Activated CD8-positive, alpha-beta T cell treated with anti-CD3 and anti-CD28 coated beads, Interleukin-2, amount 10 ng/mL, durations not matched to agents 7 days and 5 days (primary cell): ENCODE data around the gene SPON2. TPM values are rescaled to one million over a fixed set of nuclear protein-coding genes. Genes with fewer than 3 reads are reported as not detected.

Source experiments
- ATAC-seq: fragments of 150-1000 bp; cut with Tn5 transposase; one replicate; pipeline ENCODE4 v1.10.0; 2021; ENCODE audit warnings: moderate library complexity
- CTCF ChIA-PET: fragments of 350-600 bp; sonication (Branson Sonifier 250); formaldehyde crosslinking; loops from one replicate; lab custom pipeline; 2021; ENCODE audit warnings: antibody characterized with exemption; lab: Charles Lee
- POLR2A ChIA-PET: fragments of 350-600 bp; sonication (Branson Sonifier 250); formaldehyde crosslinking; loops from one replicate; lab custom pipeline; 2021; ENCODE audit warnings: antibody characterized with exemption; lab: Charles Lee
- DNase-seq: peaks from one replicate; pipeline ENCODE4 v3.0.0-alpha.2; 2020
- H3K27ac Mint-ChIP-seq: one replicate; pipeline ENCODE4 v1.8.0; 2021; ENCODE audit warnings: mild to moderate bottlenecking, mixed read lengths
- H3K27me3 Mint-ChIP-seq: one replicate; pipeline ENCODE4 v1.8.0; 2021; ENCODE audit warnings: low read depth, mixed read lengths
- H3K36me3 Mint-ChIP-seq: one replicate; pipeline ENCODE4 v1.8.0; 2021; ENCODE audit warnings: low read depth, mixed read lengths
- H3K4me1 Mint-ChIP-seq: one replicate; pipeline ENCODE4 v1.8.0; 2021; ENCODE audit warnings: low read depth, mixed read lengths
- H3K4me3 Mint-ChIP-seq: one replicate; pipeline ENCODE4 v1.8.0; 2021; ENCODE audit warnings: mild to moderate bottlenecking, mixed read lengths
- H3K9me3 Mint-ChIP-seq: one replicate; pipeline ENCODE4 v1.8.0; 2022; ENCODE audit warnings: mixed read lengths; ENCODE audit not compliant: insufficient read depth
- total RNA-seq, 2 experiments: library from RNA; stranded (reverse); gene quantifications; one replicate each; pipeline ENCODE4 v1.2.3, GENCODE V29; 2021

SPON2 gene
- total RNA-seq, 2 experiments from 2014 or later: 14.7 to 14.9 TPM

GRCh38 chr4:1208266-1208961 is 36.0 kb upstream of the SPON2 start:
- no peaks in the 10 kb centered on the region for H3K9me3 Mint-ChIP-seq
- DNase-seq (no peak), ATAC-seq (peak; percentile 9)
- peak overlapping the region; percentile 71 for H3K27ac Mint-ChIP-seq
- H3K27me3 Mint-ChIP-seq: no peaks in the 10 kb centered on the region
- ChIA-PET CTCF (interaction anchor here (1.0 to 1.6 kb wide), 2 partner anchors 9 to 77 kb away, joined by 4 to 5 read pairs; no protein-coding TSS in a partner anchor), POLR2A (interaction anchor here (1.0 kb wide), 1 partner anchor 11 kb away, joined by 3 read pairs; no protein-coding TSS in a partner anchor)
- H3K4me1 Mint-ChIP-seq: peaks cover 19% of the 10 kb centered on the region
- peak overlapping the region; percentile 15 for H3K4me3 Mint-ChIP-seq
- H3K36me3 Mint-ChIP-seq: peaks cover 16% of the 10 kb centered on the region

DNA sequence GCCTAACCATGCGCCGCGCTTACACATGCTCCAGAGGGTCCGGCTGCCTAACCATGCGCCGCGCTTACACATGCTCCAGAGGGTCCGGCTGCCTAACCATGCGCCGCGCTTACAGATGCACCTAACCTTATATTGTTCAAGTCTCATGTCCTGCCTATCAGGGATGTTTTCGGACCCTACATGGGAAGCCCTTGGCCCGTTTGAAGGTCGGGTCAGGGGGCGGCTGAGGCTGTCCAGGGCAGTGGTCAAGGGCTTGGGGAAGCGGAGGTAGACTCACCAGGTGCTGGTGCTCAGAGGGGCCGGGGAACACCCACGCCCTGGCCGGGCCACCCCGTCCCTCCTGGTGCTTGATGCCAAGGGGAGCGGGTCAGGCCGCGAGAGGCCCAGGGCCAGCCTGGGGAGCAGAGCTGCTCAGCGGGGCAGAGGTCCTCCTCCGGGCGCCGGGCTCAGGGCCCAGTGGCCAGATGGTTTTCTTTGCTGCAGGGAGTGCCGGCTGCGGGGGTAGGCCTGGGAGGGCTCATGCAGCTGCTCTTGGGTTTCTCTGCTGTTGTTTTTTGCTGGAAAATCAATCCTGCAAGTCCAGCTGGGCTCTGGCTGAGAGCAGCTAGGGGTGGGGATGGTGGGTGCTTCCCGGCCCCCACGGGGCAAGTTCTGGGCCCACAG is 35.4 kb upstream of the SPON2 start:
- no peak overlapping the region for H3K4me3 Mint-ChIP-seq
- peaks cover 16% of the 10 kb centered on the region for H3K36me3 Mint-ChIP-seq
- no peak for ATAC-seq

DNA sequence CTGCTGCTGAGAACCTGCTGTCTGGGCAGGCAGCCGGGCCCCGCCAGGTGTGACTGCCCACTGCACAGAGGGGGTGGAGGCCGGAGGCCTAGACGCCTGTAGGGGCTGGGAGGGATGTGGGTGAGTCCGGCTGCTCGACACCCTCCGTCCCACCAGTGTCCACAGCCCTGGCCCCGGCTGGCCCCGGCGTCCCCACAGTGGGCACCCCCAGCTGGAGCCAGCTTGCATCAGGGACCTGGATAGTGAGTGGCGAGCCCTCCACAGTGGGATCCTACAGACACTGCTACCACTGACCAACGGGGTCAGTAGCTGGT is 34.7 kb upstream of the SPON2 start:
- Mint-ChIP-seq H3K27ac (no peak overlapping the region), H3K4me1 (peaks cover 32% of the 10 kb centered on the region), H3K4me3 (no peak overlapping the region), H3K36me3 (peaks cover 16% of the 10 kb centered on the region), H3K27me3 (no peaks in the 10 kb centered on the region), H3K9me3 (no peaks in the 10 kb centered on the region)
- DNase-seq (no peak), ATAC-seq (no peak)
- CTCF ChIA-PET: no interaction called here
- POLR2A ChIA-PET: no interaction called here

More for the DNA sequence above, 35.4 kb upstream of the SPON2 start:
- POLR2A ChIA-PET: interaction anchor here (1.0 kb wide), 1 partner anchor 11 kb away, joined by 3 read pairs; no protein-coding TSS in a partner anchor
- Mint-ChIP-seq H3K27ac (no peak overlapping the region), H3K9me3 (no peaks in the 10 kb centered on the region), H3K4me1 (peaks cover 26% of the 10 kb centered on the region), H3K27me3 (no peaks in the 10 kb centered on the region)
- CTCF ChIA-PET: interaction anchor here (1.0 to 1.6 kb wide), 2 partner anchors 9 to 77 kb away, joined by 4 to 5 read pairs; no protein-coding TSS in a partner anchor
- DNase-seq: no peak

DNA sequence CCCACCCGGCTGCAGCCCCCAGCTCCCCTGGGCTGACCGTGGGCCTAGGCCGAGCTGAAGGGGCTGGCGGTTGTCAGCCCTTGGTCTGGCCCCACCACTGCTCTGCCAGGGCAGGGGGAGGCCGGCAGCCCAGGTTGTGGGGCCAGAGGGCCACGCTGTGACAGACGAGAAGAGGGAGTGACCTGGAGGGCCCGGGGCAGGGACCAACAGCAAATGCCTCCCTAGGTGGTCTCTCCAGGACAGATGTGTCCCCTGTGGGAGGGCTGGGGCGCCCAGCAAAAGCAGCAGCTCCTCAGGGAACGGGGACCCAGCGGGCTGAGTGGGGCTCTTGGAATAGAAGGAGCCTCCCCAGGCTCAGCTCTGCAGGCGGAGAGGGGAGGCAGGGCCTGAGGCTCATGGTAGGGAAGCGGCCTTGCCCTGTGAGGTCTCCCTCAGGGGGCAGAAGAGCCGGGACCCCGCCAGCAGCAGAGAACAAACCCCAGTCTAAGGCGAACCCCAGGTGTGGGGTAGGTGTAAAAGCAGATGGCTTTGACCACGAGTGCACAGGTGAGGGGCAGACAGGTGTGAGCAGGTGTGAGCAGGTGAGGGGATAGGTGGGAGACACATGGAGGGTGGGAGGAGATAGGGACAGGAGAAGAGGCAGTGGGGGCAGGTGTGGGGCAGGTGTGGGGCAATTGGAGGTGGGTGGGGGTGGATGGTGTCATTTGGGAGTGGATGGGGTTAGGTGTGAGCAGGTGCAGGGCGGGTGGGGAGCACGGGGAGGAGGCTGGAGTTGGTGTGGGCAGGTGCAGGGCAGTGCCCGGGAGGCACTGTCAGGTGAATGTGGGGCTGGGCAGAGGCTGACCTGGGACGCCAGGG is 34.1 kb upstream of the SPON2 start:
- CTCF ChIA-PET: interaction anchor here (0.7 kb wide), 1 partner anchor 9 kb away, joined by 3 read pairs; no protein-coding TSS in a partner anchor
- H3K27me3 Mint-ChIP-seq: no peaks in the 10 kb centered on the region

GRCh38 chr4:1205586-1206298 is 33.4 kb upstream of the SPON2 start:
- H3K27me3 Mint-ChIP-seq: no peaks in the 10 kb centered on the region
- peaks cover 43% of the 10 kb centered on the region for H3K4me1 Mint-ChIP-seq
- no peak for ATAC-seq
- ChIA-PET POLR2A (no interaction called here), CTCF (interaction anchor here (0.7 kb wide), 1 partner anchor 9 kb away, joined by 3 read pairs; no protein-coding TSS in a partner anchor)
- DNase-seq: no peak
- H3K27ac Mint-ChIP-seq: no peak overlapping the region
- no peak overlapping the region for H3K4me3 Mint-ChIP-seq
- no peaks in the 10 kb centered on the region for H3K9me3 Mint-ChIP-seq
- peaks cover 10% of the 10 kb centered on the region for H3K36me3 Mint-ChIP-seq

More for the DNA sequence above, 34.1 kb upstream of the SPON2 start:
- POLR2A ChIA-PET: no interaction called here
- ATAC-seq: no peak
- no peaks in the 10 kb centered on the region for H3K9me3 Mint-ChIP-seq
- no peak for DNase-seq
- peaks cover 38% of the 10 kb centered on the region for H3K4me1 Mint-ChIP-seq
- no peak overlapping the region for H3K4me3 Mint-ChIP-seq
- no peak overlapping the region for H3K27ac Mint-ChIP-seq
- H3K36me3 Mint-ChIP-seq: peaks cover 13% of the 10 kb centered on the region

DNA sequence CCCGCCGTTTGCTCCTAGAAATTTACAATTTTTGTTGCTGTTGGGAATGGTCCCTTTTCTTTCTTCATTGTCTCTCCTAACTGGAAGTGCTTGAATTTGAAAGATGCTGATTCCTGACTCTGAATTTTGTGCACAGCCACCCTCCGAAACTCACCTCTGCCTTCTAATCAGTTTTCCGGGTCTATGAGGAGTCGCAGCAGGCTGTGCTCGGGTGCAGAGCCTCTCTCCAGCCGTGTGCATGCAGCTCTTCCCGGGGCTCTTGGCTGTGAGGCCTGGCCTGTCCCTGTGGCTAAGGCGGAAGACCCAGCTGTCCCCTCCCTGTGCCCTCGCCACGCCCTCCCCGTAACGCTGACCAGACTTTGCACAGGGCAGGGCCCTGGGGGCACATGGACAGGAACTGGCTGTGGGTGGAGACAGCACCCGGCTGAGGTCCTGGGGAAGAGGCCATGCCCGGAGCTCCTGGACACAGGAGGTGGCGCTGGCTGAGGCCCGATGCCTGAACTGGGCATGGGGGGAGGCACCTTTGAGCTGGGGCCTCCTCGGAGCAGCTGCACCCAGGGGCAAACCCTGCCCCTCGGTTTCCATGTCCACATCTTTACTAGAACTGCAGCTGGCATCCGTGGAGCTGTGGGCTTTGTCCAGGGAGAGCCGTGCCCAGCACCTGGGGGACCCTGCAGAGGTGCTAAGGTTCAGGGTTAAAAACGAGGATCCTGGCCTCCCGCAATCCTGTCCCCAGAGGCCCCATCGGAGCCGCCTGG is 32.6 kb upstream of the SPON2 start:
- H3K4me1 Mint-ChIP-seq: peaks cover 50% of the 10 kb centered on the region
- no peaks in the 10 kb centered on the region for H3K27me3 Mint-ChIP-seq
- no peak overlapping the region for H3K4me3 Mint-ChIP-seq
- H3K9me3 Mint-ChIP-seq: no peaks in the 10 kb centered on the region
- H3K27ac Mint-ChIP-seq: peak overlapping the region; percentile 68
- ATAC-seq (no peak), DNase-seq (no peak)
- ChIA-PET POLR2A (no interaction called here), CTCF (no interaction called here)
- H3K36me3 Mint-ChIP-seq: peaks cover 11% of the 10 kb centered on the region

DNA sequence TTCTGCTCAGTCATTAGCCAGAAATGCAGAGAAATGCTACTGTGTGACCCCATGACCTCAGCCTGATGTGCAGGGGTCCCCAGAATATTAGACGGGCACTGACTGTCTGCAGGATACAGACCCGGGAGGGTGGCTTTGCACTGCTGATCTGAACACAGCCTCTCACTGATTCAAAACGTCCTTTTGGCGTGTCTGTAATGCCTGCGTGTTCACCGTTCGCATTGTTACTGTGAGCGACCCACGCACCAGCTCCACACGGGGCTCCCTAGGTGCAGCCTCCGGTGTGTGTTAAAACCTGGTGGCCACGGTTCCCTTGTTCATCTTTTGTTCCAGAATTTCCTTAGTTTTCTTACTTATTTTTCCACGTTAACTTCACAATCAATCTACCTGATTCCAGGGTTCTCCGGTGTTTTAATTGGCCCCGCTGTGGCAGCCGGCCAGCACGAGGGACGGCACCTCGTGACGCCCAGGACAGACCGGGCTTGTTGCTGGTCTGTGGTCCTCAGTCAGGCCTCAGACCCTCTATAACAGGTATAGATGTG is 32.0 kb upstream of the SPON2 start:
- Mint-ChIP-seq H3K4me1 (peaks cover 57% of the 10 kb centered on the region), H3K9me3 (no peaks in the 10 kb centered on the region), H3K27ac (peak overlapping the region; percentile 99), H3K27me3 (no peaks in the 10 kb centered on the region), H3K36me3 (peaks cover 14% of the 10 kb centered on the region), H3K4me3 (no peak overlapping the region)
- ATAC-seq (no peak), DNase-seq (no peak)
- ChIA-PET POLR2A (interaction anchor here (2.4 to 3.5 kb wide), 3 partner anchors 37 to 143 kb away, joined by 10 to 35 read pairs (median 15); partner anchors contain the start of genes CTBP1 and UVSSA), CTCF (interaction anchor here (1.4 to 5.9 kb wide), 3 partner anchors 37 to 63 kb away, joined by 4 to 35 read pairs (median 7); no protein-coding TSS in a partner anchor)

GRCh38 chr4:1203026-1203616 is 30.7 kb upstream of the SPON2 start:
- Mint-ChIP-seq H3K36me3 (peaks cover 16% of the 10 kb centered on the region), H3K4me3 (peak overlapping the region; percentile 82), H3K27ac (peak overlapping the region; percentile 99), H3K9me3 (no peaks in the 10 kb centered on the region), H3K4me1 (peaks cover 55% of the 10 kb centered on the region), H3K27me3 (no peaks in the 10 kb centered on the region)
- DNase-seq: no peak
- POLR2A ChIA-PET: interaction anchor here (1.1 to 3.5 kb wide), 8 partner anchors 14 to 144 kb away, joined by 4 to 35 read pairs (median 10); partner anchors contain the start of genes CTBP1, MAEA and UVSSA
- CTCF ChIA-PET: interaction anchor here (0.8 to 5.9 kb wide), 13 partner anchors 13 to 144 kb away, joined by 3 to 35 read pairs (median 4); partner anchors contain the start of gene UVSSA
- no peak for ATAC-seq

DNA sequence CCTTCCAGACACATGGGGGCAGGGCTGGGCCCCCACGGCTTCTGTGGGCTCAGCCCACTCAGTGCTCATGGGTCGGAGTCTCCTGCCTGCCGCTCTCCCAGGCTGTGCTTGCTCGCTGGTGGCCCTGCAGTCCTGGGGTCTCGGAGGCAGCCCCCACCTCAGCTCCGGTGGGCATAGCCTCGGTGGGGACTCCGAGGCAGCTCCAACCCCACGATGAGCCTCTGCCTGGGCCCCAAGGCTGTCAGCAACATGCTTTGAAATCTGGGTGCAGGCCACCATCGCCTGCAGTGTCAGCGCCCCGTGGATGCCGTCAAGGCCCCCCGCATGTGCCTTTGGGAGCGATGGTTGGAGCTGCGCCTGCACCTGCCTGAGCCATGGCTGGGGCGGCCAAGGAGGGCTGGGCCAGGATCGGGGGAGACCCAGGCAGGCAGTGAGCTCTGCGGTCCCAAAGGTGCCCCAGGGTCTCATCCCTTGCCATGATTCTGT is 30.2 kb upstream of the SPON2 start:
- H3K9me3 Mint-ChIP-seq: no peaks in the 10 kb centered on the region
- CTCF ChIA-PET: interaction anchor here (0.8 to 5.9 kb wide), 10 partner anchors 14 to 72 kb away, joined by 3 to 35 read pairs (median 6); no protein-coding TSS in a partner anchor
- peaks cover 19% of the 10 kb centered on the region for H3K36me3 Mint-ChIP-seq
- peaks cover 57% of the 10 kb centered on the region for H3K4me1 Mint-ChIP-seq
- no peak for ATAC-seq
- H3K27me3 Mint-ChIP-seq: no peaks in the 10 kb centered on the region
- POLR2A ChIA-PET: interaction anchor here (0.7 to 3.5 kb wide), 14 partner anchors 10 to 144 kb away, joined by 3 to 35 read pairs (median 6); partner anchors contain the start of genes CTBP1, MAEA and UVSSA
- DNase-seq: no peak
- peak overlapping the region; percentile 99 for H3K27ac Mint-ChIP-seq
- peak overlapping the region; percentile 82 for H3K4me3 Mint-ChIP-seq
